ENCODE results near the gene DAZAP2.

Gene DAZAP2, protein sequence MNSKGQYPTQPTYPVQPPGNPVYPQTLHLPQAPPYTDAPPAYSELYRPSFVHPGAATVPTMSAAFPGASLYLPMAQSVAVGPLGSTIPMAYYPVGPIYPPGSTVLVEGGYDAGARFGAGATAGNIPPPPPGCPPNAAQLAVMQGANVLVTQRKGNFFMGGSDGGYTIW

DNA sequence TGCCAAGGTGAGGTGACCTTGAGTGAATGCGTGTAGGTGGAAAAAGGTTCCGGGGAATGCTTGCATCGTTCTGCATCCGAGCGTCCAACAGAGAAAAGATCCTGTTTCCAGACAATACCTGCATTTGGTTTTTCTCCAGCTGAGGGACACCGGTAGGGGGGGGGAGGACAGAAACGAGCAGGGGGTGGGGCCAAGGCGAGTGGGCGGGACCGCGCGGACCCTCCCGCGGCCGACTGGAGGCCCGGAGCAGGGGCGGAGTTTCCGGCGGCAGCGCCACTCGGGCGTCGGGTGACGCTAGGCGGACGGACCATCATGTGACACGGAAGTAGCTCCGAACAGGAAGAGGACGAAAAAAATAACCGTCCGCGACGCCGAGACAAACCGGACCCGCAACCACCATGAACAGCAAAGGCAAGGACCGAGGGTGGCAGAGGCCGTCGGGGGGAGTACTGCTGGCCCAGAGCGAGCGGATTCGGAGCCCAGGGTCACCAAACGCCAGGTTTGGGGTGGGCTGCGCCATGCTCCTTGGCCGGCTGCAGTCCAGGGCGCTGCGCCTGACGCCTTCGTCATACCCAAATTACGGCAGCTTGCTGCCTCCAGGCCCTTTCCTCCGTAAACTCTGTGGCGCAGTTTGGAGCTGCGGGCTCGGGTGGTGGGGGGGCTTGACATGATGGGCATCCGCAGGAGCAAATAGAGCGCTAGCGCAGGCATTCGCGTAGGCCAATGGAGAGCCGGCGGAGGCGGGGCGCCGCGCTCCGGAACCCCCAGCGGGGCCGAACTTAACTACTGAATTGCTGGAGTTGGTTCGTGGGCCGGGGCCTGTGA, at the start of gene DAZAP2:
Gene DAZAP2, plus strand, starts transcription at position 317 of the 825 bp plus-strand sequence. Its CDS starts 82 bp downstream, at position 399.
- peak; percentile 66 for DNase-seq

DNA sequence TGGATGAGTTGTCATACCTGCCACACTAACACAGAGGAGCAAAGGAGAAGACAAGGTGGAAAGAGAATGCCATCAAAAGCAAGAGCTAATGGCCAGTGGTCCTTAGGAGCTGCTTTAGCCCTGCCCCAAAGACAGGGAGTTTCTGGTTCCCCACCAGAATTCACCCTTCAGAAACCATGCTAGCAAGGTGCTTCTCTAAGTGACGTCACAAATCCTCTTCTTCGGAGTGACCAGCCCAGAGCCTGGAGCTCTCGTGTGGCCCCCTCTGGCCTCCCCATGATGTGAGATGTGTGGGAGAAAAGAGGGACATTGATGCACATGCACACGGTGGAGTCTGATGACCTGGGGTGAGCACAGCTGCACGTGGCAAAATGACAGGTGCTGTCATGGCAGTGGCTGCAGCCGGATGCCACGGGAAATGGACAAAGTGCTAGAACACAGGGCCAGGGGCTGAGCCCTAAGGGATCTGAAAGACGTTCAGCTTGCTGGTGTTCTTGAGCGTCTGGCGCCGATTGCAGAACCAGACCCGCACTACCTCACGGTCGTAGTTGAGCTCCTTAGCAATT, 48.8 kb upstream of the DAZAP2 start:
- no peak for DNase-seq

DNA sequence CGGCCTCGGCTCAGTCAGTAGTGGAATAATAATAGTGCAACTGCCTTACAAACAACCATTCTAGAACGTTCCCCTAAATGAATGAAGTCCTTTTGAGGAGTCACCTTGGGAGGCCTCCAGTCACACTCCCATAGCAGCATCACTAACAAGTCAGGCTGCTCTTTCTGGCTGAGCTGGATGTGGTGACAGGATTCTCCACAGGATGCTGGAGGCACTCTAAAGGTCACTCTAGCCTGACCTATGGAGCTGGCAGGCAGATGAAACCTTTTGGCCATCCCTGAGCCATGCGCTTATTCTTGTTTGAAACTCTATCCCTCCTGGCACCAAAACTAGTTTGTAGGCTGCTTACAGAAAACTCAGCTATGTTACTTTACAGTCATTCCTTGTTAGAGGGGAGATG, 47.8 kb upstream of the DAZAP2 start:
- DNase-seq = no peak

DNA sequence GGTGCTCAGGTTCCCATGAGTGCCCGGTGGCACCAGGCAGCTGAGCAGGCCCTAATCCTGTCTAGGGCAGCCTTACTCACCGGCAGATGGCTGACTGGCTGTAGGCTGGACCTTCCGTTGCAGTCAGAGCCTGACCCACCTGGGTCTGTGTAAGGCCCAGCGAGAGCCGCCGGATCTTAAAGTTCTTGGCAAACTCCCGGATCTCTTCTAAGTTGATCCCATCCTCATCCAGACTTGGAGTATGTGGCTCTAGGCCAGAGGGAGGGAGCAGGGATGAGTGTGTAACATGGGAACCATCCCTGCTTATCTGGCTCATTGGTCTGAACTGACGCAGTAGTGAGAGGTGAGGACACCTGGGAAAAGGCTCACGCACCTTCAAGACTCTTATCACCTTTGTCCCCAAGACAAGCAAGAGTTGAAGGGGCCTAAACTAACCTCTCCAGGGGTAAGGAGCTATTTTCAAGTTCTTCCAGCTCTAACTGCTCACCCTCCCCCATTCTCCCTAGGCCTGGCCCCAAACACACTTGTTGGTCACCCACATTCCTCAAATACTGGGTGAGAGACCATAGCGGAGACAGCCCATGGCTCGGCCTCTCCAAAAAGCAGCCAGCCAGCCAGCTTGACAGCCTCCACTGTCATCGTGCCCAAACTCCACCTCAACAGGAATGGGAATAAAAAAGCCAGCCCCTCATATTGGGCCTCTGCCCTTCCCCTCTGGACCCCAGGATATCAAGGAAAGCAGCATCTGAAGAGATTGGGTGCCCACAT, 46.9 kb upstream of the DAZAP2 start:
- DNase-seq = no peak

DNA sequence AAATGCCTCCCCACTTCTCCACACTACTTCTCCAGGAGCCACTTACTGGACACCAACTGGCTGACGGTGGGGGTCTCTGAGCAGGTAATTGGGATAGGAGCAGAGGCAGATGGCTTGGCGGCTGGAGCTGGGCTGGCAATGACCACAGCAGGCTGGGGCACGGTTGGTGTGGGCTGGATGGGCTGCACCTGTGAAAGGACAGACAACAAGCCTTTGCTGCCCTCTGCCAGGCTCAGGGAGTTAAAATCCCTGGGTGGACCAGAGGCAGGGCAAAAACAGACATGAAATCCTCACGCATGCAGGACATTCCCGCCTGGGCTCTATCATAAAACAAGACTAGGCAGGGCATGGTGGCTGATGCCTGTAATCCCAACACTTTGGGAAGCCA, 46.3 kb upstream of the DAZAP2 start:
- no peak for DNase-seq

DNA sequence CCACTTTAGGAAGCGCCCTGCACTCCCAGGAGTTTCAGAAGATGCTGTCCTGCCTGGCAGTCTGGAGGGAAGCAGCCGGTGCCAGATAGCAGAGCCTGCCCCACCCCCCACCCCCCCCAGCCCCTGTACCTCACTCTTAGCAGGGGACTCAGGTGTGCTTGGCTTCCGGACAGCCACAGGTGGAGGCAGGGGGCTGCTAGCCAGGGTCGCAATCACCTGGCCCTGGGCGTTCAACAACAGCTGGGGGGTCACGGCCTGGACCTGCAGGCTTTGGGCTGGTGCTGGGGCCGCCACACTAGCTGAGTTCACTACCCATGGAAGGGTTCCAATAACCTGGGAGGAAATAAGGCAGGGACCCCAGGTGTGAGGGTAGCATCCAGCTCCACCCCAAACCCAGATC, 42.8 kb upstream of the DAZAP2 start:
- no peak for DNase-seq

DNA sequence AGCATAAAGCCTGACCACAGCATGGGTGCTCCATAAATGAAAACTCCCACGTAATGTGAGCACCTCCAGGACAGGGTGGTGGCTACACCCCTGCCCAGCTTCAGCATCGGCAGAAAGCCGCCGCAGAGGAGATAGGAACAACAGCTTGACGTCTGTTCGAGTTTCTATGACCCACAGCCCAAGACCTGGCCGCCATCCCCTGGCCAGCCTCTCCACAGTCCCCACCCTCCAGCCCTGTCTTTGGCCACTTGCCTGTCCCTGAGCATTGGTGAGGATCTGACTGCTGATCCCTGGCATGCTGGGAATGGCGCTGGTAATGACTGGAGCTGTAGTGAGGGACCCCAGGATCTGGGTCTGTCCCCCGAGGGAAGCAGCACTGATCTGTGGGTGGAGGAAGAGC, 42.1 kb upstream of the DAZAP2 start:
- DNase-seq = no peak

DNA sequence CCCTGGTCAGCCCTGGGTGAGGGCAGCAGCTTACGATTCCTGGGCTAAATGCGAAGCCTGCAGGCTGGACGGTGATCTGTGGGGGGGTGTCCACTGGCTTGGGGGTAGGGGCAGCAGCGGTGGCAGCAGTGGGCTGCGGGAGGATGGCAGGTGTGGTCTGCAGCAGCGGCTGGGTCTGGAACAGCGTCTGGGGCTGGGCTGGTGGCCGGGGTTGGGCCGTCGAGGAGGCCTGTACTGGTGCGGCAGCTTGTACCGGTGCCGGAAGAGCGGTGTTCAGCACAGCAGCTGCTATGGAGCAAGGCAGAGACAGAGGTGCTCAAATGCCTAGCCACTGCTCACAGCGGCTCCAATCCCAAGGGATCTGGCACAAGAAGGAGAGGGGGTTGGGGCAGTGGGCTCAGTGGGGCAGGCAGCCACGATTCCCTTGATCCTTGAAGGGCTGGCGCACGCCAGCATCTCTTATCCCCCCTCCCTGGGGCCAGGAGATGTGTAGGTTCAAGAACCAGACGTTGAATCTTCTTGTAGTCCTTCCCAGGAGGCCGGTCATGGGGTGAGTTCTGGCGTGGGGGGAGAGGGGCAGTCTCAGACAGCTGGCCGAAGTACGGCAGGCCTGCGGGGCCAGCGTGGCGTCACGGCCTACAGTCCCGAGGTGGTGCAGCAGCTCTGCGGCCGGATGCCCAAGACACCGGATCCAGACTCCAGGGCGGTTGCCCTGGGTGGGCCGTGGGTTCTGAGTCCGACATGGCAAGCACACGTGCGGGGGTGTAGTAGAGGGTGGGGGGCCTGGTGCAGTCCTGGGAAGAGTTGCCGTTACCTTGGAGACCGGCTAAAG, 40.7 kb upstream of the DAZAP2 start:
- no peak for DNase-seq

DNA sequence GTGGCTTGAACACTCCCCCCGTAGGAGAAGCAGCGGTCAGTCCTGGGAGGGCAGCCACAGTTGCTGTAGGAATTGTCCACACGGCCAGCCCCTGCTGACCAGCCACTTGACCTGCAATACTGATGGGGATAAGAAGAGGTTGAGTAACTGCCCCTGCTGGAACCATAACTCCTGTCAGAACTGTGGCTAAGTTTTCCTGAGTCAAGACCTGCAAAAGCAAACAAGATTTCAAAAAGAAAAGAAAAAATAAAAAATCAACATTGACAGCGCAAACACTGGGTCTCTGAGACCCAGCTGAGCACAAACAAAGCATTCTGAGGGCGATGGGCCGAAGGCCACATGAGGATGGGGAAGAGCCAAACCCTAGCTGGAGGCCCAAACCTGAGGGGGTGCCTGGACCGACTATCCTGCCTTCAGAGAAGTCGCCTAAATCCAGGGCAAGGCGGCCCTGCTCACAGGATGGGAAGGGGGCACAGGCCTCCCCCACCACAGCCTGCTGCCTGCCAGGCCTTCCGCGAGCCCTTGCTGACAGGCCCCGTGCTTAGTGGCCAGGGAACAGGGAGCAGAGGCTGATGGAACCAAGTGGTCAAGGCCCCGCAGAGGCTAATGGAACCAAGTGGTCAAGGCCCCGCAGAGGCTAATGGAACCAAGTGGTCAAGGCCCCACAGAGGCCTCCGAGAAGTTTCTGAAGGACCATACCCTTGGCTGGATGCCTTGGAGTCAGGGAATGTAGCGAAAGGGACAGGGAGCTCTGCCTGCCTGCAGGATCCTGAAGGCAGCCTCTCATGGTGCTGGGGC, 39.9 kb upstream of the DAZAP2 start:
- DNase-seq = no peak

DNA sequence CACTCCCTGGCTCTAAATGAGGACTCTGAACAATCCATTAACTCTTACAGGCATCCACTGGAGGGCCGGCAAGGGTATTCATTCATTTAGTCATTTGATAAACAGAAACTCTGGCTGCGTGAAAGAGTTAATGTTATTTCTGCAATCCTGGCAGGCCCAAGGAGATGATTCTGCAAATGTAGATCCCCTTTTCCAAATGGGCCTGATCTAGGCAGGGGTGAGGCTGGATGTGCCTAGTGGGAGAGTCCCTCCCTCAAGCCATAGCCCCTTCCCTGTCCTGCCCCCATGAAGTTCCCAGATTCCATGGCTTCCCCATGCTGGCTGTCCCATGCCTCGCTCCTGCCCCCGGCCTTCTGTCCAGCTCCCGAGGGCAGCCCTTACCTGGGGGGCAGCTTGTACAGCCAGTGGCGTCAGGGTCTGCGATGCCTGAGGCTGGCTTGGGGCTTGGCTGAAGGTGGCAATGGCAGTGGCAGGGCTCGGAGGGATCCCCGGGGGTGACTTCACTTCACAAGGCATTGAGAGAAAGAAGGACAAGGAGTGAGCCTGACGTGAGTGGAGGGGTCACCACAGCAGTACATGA, 39.2 kb upstream of the DAZAP2 start:
- DNase-seq = no peak

DNA sequence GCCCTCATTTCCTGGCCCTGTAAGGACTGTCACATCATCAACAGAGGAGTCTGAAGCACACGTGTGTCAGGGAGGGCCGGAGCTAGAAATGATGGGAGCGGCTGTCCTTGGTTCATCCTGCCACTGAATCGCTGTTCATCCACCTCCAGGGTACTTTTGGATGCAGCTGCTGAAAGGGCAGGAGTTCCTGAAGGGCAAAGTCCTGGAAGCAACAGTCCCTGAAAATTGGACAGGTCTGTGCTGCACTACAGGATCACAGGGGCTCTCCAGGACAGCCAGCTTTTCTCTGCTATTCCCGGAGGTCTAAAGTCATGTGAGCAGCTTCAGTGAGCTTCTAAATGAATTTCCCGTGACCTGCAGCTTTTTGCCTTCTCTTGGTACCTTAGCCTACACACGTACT, 38.5 kb upstream of the DAZAP2 start:
- DNase-seq = no peak

DNA sequence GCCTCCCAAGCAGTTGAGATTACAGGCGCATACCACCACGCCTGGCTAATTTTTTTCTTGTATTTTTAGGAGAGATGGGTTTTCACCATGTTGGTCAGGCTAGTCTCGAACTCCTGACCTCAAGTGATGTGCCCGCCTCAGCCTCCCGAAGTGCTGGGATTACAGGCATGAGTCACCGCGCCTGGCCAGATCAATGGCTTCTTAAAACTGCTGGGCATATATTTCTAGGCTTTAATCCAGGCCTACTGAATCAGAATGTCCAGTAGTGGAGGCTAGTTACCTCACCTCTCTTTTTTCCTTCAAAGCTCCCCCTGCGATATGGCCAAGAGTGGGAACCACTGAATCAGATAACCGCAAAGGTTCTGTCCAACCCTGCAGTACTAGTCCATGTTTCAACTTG, 37.8 kb upstream of the DAZAP2 start:
- DNase-seq = no peak

DNA sequence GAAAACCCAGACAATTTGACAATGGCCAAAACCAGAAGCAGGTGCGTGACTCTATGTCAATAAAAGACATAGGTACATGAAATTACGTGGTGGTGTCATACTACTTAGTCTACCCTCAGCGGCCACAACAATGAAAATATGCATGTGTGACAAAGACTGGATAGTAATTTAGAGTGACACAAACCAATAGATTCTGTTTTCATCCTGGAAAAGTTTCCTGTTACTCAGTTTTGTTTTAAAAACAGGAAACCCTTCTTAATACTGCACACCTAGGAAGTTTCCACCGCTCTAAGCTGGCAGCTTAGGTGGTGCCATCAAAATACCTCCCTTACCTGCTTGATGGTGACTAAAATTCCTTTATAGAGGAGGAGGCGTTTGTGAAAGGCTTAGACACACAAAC, 35.9 kb upstream of the DAZAP2 start:
- no peak for DNase-seq

DNA sequence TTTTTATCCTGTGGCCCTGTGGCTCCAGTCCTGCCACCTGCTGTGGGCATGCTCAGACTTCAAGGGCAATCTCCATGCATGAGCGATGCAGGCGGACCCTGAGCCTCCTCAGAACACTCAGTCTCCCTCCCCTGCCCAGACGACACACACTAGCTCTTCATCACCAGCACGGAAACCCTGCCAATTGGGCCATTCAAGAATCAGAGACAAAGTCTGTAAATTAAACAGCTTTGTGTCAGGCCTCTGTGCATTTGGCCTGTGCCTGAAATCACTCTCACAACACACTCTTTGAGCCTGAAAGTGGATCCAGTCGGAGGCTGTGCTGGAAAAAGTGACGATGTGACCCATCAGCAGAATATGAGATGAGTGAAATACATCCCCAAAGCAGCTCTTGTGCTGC, 33.3 kb upstream of the DAZAP2 start:
- no peak for DNase-seq

DNA sequence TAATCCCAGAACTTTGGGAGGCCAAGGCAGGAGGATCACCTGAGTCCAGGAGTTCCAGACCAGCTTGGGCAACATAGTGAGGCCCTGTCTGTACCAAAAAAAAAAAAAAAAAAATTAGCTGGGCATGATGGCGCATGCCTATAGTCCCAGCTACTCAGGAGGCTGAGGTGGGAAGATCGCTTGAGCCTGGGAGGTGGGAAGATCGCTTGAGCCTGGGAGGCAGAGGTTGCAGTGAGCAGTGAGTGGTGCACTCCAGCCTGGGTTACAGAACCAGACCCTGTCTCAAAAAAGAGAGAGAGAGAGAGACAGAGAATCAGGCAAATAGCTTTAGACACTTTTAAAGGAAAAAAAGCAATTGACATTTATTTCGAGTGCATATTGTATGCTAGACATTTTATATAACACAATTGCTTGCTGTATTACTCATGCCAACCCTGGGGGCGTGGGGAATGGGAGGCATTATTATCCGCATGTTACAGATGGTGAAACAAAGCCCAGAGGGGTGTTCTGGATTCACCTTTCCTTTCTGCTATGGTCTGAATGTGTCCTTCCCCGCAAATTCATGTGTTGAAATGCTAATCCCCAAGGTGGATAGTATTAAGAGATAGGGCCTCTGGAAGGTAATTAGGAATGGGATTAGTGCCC, 30.5 kb upstream of the DAZAP2 start:
- DNase-seq = no peak

DNA sequence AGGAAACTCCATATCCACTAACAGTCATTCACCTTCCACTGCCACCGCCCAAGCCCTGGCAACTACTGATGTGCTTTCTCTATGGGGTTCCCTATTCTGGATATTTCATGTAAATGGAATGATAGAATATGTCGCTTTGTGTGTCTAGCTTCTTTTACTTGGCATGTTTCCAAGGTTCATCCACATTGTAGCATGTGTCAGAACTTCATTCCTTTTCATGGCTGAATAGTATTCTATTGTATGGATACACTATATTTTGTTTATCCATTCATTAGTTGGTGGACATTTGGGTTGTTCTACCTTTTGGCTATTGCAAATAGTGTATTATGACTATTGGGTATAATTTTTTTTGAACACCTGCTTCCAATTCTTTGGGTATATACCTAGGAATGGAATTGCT, 29.4 kb upstream of the DAZAP2 start:
- no peak for DNase-seq

DNA sequence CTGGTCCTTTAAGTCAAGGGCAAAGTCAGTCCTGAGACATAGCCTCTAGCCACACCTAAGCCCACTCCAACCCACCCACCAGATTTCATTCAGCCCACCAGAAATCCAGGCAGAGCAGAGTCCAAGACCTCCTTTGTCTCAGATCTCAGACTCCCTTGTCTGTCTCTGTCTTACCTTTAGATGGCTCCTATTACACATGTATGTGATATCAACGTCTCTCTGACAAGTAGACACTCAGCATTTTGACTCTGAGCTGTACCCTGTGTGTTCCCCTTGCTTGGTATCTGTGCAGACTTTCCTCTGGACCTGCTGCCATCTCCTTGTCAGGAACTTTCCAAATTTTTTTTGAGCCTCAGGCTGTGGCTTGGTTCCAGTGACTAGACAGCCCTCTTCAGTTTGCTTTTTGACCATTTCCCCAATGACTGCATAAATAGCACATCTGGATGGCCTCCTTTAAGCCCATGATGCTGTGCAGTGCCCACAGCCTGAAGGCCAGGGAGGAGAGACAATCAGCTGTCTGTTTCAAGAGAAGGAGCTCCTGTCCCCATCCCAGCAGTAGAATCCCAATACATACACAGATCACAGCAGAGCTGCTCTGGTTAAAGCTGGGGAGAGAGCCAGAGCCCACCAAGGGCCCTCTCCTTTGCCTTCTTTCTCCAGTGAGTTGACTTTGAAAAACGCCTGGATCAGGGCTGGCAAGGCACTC, 27.8 kb upstream of the DAZAP2 start:
- no peak for DNase-seq

DNA sequence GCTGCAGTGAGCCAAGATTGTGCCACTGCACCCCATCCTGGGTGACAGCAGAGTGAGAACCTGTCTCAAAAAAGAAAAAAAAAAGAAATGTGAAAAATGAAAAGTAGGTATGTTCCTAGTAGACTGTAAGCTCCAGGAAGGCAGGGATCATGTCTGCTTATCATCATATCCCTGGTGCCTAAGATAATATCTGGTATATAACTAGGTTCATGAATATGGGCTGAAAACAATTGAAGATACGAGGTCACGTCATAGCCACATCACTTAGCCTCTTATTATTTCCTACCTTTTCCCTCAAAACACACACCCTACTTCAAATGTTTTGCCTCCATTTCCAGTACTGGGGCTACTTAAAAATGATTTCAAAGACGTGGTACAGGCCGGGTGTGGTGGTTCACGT, 23.7 kb upstream of the DAZAP2 start:
- no peak for DNase-seq

DNA sequence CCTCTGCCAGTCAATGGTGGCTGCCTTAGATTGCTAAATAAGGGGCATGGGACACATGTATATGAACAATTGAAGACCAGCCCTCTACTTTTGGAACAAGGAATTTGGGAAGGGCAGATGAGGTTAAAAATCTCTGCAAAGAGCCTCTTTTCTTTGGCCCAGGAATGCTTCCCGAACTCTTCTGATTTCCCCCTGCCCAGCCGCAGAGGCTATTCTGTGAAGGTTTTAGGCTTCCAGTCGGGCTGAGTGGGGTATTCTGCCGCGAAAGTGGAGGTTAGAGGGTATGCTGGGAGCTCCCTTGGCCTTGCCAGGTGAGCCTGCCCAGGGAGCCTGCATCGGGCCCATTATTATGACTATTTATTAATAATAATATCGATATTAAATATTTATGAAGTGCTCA, 22.0 kb upstream of the DAZAP2 start:
- no peak for DNase-seq
